NCI-H146 treated with DMSO at 0.1 percent for 48 hours (cell line): ENCODE measurements around the gene THRSP.
"Not testable (repeated sequence)": the region's sequence is repeated elsewhere in the genome, so short reads cannot be mapped to it uniquely, and the experiment has no call there.

ENCODE experiments used
- DNase-seq: peaks from one replicate; lab custom pipeline; 2025; ENCODE audit not compliant: unreplicated experiment; lab: John Stamatoyannopoulos, UW

Gene THRSP

GRCh38 chr11:78062671-78063070, 990 bp upstream of the THRSP start:
- no peak for DNase-seq

- DNase-seq: no peak
Observed at GRCh38 chr11:78065203-78065602, 1.5 kb downstream of the THRSP start.

GRCh38 chr11:78066471-78066870, 2.8 kb downstream of the THRSP start:
- no peak for DNase-seq

- no peak for DNase-seq
Observed at GRCh38 chr11:78067704-78068103, 4.0 kb downstream of the THRSP start.

GRCh38 chr11:78069465-78069864, 5.8 kb downstream of the THRSP start:
- DNase-seq: no peak

- DNase-seq: no peak
Observed at GRCh38 chr11:78070621-78071020, 7.0 kb downstream of the THRSP start.

GRCh38 chr11:78071717-78072116, 8.1 kb downstream of the THRSP start:
- DNase-seq: no peak

GRCh38 chr11:78072455-78072854, 8.8 kb downstream of the THRSP start:
- DNase-seq: no peak

GRCh38 chr11:78074756-78075155, 11.1 kb downstream of the THRSP start:
- peak; percentile 82 for DNase-seq

GRCh38 chr11:78076733-78077403, 13.2 kb downstream of the THRSP start:
- DNase-seq: no peak

- not testable (repeated sequence) for DNase-seq
Observed at GRCh38 chr11:78077592-78077991, 13.9 kb downstream of the THRSP start.

GRCh38 chr11:78078218-78079167, 14.8 kb downstream of the THRSP start:
- no peak for DNase-seq

GRCh38 chr11:78079232-78080083, 15.8 kb downstream of the THRSP start, which contains the start of gene NDUFC2:
NDUFC2 (minus strand) TSS chr11:78079862; CDS start chr11:78079744, 118 bp downstream.
- peak; percentile 53 for DNase-seq

- DNase-seq: no peak
Observed at GRCh38 chr11:78080084-78080817, 16.6 kb downstream of the THRSP start.

- no peak for DNase-seq
Observed at GRCh38 chr11:78080818-78081495, 17.3 kb downstream of the THRSP start.

GRCh38 chr11:78081583-78081982, 17.9 kb downstream of the THRSP start:
- DNase-seq: no peak

GRCh38 chr11:78082146-78082545, 18.5 kb downstream of the THRSP start:
- no peak for DNase-seq

- no peak for DNase-seq
Observed at GRCh38 chr11:78083021-78083420, 19.4 kb downstream of the THRSP start.

- not testable (repeated sequence) for DNase-seq
Observed at GRCh38 chr11:78084506-78084905, 20.8 kb downstream of the THRSP start.

- peak; percentile 18 for DNase-seq
Observed at GRCh38 chr11:78085972-78086371, 22.3 kb downstream of the THRSP start.
